Activated T-helper 17 cell treated with anti-CD3 and anti-CD28 coated beads, Interleukin-2, amount 50 U/mL, for 72 hours (primary cell): ENCODE results near the gene CAPN10. TPM values are rescaled to one million over a fixed set of nuclear protein-coding genes. Genes with fewer than 3 reads are reported as not detected.

Experiments
- ATAC-seq: fragments of 150-1000 bp; cut with Tn5 transposase; replicated peaks from 2 replicates; pipeline ENCODE4 v1.10.0; 2021; ENCODE audit warnings: mild to moderate bottlenecking, moderate library complexity
- H3K27ac Mint-ChIP-seq: one replicate; pipeline ENCODE4 v1.8.0; 2022; ENCODE audit warnings: mixed read lengths
- H3K27me3 Mint-ChIP-seq: one replicate; pipeline ENCODE4 v1.8.0; 2022; ENCODE audit warnings: mixed read lengths
- H3K36me3 Mint-ChIP-seq: one replicate; pipeline ENCODE4 v1.8.0; 2022; ENCODE audit warnings: low read depth, mild to moderate bottlenecking, mixed read lengths
- H3K4me1 Mint-ChIP-seq: one replicate; pipeline ENCODE4 v1.8.0; 2022; ENCODE audit warnings: mixed read lengths
- H3K4me3 Mint-ChIP-seq: one replicate; pipeline ENCODE4 v1.8.0; 2022; ENCODE audit warnings: mild to moderate bottlenecking, mixed read lengths
- H3K9me3 Mint-ChIP-seq: one replicate; pipeline ENCODE4 v1.8.0; 2022; ENCODE audit warnings: mixed read lengths
- total RNA-seq, 2 donors: library from RNA; stranded (reverse); gene quantifications; one replicate each; pipeline ENCODE4 v1.2.3, GENCODE V29; 2022

CAPN10 gene
- total RNA-seq, 2 donors from 2014 or later: 28.6 to 42.3 TPM

DNA sequence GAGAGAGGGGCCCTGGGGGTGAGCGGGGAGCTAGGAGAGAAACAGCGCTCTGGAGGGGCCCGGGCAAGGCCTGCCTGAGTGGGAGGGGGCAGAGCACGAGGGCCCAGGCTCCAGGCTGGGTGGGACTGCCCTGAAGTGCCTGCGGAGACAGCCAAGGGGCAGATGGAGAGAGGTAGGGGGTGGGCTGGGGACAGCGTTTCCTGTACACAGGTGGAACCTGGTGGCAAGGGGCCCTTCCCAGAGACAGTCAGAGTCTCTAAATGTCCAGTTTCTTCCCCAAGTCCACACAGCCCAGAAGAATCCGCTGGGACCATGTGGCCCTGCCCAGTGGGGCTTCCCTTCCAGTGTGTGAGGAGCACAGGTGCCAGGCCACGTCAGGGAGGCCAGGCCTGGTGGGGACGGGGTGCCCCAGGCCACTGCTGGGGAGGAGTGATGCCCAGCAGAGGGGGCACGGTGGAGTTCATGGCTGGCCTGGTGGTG, 37.0 kb downstream of the CAPN10 start:
- Mint-ChIP-seq H3K27me3 (no peaks in the 10 kb centered on the region), H3K27ac (no peak overlapping the region), H3K4me3 (no peak overlapping the region), H3K9me3 (no peaks in the 10 kb centered on the region), H3K36me3 (no peaks in the 10 kb centered on the region), H3K4me1 (no peaks in the 10 kb centered on the region)
- ATAC-seq: no peak

DNA sequence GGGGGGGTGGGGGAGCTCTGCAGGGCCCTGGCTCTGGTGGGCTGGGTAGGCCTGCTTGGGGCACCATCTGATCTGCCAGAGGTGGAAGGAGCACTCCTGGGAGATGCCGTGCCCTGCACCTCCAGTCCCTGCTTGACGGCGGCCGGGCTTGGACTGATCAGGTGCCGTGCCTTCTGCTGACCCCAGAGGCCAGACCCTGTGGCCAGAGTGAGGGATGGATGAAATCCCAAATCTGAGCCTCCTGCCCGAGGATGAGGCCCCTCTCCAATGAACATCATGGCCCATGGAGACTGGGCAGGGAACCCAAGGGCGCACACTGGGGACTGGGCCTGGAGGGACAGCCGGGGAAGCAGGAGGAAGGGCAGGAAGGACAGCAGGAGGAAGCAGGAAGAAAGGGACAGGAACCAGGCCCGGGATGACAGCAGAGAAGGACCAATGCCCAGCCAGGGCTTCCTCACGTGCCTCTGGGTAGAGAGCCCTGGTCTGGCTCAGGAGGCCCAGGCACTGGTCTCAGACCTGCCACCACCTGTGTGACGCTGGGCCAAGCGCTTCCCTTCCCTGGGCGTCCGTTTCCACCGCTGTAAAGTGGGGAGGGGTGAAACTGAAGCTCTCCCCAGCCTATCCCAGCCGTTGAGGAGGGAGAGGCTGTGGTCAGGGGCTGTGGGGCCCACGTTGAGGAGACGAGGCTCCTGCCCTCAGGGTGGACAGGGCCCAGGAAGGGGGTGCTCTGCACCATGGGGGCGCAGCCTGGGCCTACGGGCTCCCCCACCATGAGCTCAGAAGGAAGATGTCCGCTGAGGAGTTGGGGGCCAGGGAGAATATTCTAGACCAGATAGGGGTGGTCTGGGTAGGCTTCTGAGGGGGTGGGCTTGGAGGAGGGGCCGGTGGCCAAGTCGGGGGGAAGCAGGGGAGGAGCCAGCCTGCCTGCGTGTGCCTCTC, 37.7 kb downstream of the CAPN10 start:
- no peaks in the 10 kb centered on the region for H3K36me3 Mint-ChIP-seq
- no peaks in the 10 kb centered on the region for H3K4me1 Mint-ChIP-seq
- no peaks in the 10 kb centered on the region for H3K27me3 Mint-ChIP-seq
- no peaks in the 10 kb centered on the region for H3K9me3 Mint-ChIP-seq
- ATAC-seq: no peak
- peak overlapping the region; percentile 49 for H3K4me3 Mint-ChIP-seq
- H3K27ac Mint-ChIP-seq: peak overlapping the region; percentile 58

DNA sequence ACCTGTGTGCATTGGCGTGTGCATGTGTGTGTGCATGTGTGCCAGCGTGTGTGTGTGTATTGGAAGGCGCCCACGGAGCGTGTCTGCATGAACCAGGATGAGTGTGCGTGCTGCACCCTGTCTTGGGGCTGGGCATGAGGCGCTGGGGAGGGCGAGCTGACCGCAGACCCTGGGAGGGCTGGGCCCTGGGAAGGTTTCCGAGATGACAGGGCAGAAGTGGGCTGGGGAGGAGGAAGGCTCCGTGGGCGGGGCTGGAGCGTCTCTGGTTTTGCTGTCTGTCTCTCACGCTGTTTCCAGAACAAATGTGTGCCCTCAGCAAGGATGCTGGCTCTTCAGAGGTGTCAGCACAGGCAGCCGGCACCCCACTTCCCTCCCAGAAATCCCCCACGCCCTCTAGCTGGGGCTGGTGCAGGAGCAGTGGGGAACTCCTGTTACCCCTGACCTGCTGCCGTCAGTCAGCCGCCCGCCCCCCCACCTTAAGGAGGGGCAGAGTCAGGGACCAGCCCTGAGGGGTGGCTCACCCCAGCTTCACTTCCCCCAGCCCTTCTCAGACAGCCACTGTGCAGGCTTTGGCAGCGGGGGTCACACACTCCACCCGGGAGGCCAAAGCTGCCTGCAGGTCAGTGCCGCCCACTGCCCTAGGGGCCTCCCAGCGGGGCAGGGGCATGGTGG, 38.6 kb downstream of the CAPN10 start, which contains the start of gene GPR35:
Gene GPR35, plus strand, starts transcription at position 531 of the 672 bp plus-strand sequence. CDS start 4,473 bp downstream, outside the sequence.
- no peaks in the 10 kb centered on the region for H3K4me1 Mint-ChIP-seq
- peak; percentile 71 for ATAC-seq
- no peaks in the 10 kb centered on the region for H3K27me3 Mint-ChIP-seq
- H3K36me3 Mint-ChIP-seq: no peaks in the 10 kb centered on the region
- H3K27ac Mint-ChIP-seq: peak within 1 kb of the TSS; percentile 58
- H3K4me3 Mint-ChIP-seq: peak within 1 kb of the TSS; percentile 49
- no peaks in the 10 kb centered on the region for H3K9me3 Mint-ChIP-seq

DNA sequence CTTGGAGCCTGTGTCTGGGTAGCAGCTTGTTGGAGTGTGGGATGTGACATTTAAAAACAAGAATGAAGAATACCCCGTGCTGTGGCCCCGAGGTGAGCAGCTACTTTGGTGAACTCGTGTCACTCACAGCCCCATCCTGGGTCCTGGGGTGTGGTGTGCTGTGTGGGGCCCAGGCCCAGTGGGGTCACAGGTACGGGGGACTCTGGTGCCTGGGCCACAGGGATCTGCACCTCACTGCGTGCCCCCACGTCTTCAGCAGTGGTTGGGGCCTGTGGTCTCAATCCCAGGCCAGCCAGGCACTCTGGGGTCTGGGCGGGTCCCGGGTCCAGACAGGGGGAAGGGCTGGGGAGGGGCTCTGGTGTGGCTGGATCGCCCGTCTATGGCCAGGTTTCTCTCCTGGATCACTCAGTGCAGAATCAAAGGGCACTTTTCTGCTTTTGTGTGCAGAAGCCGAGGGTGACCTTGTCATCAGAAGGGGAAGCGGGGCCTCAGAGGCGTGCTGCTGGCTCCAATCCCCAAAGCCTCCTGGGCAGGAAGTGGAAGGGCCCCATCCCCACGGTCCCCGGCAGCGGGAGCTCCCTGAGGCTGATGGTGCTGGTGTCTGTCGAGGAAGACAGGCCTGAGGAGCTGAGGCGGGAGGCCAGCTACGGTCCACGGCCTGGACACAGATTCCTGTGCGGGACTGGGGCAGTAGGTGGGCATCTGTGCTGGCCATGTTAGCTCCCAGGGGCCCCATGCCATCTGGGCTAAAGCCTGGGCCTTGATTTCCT, 40.2 kb downstream of the CAPN10 start:
- Mint-ChIP-seq H3K4me3 (peak overlapping the region; percentile 22), H3K4me1 (no peaks in the 10 kb centered on the region), H3K36me3 (no peaks in the 10 kb centered on the region), H3K27ac (peak overlapping the region; percentile 46), H3K27me3 (no peaks in the 10 kb centered on the region), H3K9me3 (no peaks in the 10 kb centered on the region)
- ATAC-seq: peak; percentile 19

DNA sequence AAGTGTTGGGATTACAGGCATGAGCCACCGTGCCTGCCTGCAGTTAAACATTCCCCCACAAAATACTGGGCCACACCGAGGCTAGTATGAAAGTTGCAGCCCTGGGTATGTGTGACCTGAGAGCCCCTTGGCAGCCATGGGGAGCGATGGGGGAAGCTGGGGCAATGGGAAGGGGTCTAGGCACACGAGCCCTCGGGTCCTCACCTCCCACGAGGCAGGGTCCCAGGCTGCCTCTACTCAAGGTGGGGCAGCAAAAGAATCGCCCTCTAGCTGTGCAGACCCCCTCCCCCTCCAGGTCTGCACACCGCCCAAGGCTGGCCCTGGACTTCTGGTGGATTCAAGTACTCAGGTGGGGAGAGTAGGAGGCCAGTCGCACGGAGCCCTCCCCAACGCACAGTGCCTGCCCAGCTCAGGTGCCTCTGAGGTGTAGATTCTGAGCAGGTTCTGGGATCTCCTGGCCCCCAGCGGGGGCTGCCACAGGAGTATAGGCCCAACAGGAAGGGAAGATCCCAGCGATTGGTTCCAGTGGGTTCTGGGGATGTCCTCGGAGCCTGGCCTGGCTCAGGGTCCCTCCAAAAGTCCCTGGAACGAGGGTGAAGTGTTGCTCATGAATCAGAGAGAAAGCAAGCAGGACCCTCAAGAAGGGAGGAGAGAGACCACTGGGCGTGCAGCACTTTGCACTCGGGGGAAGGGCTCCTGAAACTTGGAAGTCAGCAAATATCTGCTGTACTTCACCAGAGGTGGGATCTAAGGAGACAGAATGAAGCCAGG, 41.4 kb downstream of the CAPN10 start:
- Mint-ChIP-seq H3K36me3 (no peaks in the 10 kb centered on the region), H3K4me3 (no peak overlapping the region), H3K27me3 (no peaks in the 10 kb centered on the region), H3K9me3 (no peaks in the 10 kb centered on the region), H3K4me1 (no peaks in the 10 kb centered on the region), H3K27ac (no peak overlapping the region)
- no peak for ATAC-seq

DNA sequence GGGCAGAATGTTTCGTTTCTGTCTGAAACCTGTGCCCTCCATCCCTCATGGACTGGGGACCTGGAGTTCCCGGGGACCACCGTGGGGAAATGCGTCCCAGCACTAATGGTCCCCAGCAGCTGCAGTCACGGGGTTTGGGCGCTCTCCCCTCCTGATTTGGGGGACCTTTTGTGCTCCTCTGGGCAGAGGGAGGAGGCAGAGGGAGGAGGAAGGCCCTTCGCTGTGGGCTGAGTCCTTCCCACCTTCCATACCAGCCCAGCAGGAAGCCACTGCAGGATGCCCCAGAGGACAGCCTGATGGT, 41.9 kb downstream of the CAPN10 start:
- H3K9me3 Mint-ChIP-seq: peaks cover 4% of the 10 kb centered on the region
- H3K4me3 Mint-ChIP-seq: no peak overlapping the region
- H3K4me1 Mint-ChIP-seq: no peaks in the 10 kb centered on the region
- H3K36me3 Mint-ChIP-seq: no peaks in the 10 kb centered on the region
- H3K27me3 Mint-ChIP-seq: no peaks in the 10 kb centered on the region
- no peak overlapping the region for H3K27ac Mint-ChIP-seq
- ATAC-seq: no peak

DNA sequence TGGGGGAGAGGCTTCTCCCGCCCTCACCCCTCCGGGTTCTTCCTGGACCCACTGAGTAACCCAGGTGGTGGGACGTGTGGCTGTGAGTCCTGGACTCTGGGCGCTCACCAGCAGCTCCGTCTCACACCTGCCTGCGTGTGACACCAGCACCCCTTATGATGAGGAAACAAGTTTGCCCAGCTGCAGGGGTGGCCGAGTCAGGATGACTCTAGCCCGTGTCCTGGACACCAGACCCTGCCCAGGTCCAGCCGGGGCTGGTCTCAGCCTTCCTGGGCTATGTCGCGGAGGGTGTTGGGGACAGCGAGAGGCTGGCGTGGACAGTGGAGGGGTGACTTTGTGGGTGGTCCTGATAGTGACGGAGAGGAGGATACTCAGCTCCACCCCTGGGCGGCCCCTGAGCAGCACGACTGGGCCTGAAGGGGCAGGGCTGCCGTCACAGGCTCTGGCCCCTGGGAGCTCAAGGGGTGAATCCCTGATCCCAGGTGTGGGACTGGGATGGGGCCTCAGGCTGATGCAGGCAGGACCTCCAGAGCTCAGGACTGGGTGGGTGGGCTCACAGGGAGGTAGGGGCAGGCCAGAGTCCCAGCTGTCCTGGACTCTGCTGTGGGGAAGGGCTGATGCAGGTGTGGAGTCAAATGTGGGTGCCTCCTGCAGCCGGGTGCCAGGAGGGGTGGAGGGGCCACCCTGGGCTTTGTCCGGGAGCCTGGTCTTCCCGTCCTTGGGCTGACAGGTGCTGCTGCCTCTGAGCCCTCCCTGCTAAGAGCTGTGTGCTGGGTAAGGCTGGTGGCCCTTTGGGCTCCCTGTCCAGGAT, 42.5 kb downstream of the CAPN10 start:
- Mint-ChIP-seq H3K4me3 (no peak overlapping the region), H3K36me3 (no peaks in the 10 kb centered on the region), H3K9me3 (peaks cover 5% of the 10 kb centered on the region), H3K4me1 (no peaks in the 10 kb centered on the region), H3K27me3 (no peaks in the 10 kb centered on the region), H3K27ac (no peak overlapping the region)
- no peak for ATAC-seq

DNA sequence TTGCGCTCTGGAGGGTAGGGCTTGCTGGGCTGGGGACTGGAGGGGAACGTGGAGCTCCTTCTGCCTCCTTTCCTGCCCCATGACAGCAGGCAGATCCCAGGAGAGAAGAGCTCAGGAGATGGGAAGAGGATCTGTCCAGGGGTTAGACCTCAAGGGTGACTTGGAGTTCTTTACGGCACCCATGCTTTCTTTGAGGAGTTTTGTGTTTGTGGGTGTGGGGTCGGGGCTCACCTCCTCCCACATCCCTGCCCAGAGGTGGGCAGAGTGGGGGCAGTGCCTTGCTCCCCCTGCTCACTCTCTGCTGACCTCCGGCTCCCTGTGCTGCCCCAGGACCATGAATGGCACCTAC, 43.1 kb downstream of the CAPN10 start:
- Mint-ChIP-seq H3K4me1 (no peaks in the 10 kb centered on the region), H3K36me3 (no peaks in the 10 kb centered on the region), H3K27ac (no peak overlapping the region), H3K9me3 (peaks cover 5% of the 10 kb centered on the region), H3K27me3 (no peaks in the 10 kb centered on the region), H3K4me3 (no peak overlapping the region)
- ATAC-seq: no peak

DNA sequence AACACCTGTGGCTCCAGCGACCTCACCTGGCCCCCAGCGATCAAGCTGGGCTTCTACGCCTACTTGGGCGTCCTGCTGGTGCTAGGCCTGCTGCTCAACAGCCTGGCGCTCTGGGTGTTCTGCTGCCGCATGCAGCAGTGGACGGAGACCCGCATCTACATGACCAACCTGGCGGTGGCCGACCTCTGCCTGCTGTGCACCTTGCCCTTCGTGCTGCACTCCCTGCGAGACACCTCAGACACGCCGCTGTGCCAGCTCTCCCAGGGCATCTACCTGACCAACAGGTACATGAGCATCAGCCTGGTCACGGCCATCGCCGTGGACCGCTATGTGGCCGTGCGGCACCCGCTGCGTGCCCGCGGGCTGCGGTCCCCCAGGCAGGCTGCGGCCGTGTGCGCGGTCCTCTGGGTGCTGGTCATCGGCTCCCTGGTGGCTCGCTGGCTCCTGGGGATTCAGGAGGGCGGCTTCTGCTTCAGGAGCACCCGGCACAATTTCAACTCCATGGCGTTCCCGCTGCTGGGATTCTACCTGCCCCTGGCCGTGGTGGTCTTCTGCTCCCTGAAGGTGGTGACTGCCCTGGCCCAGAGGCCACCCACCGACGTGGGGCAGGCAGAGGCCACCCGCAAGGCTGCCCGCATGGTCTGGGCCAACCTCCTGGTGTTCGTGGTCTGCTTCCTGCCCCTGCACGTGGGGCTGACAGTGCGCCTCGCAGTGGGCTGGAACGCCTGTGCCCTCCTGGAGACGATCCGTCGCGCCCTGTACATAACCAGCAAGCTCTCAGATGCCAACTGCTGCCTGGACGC, 43.6 kb downstream of the CAPN10 start:
- no peak for ATAC-seq
- H3K4me1 Mint-ChIP-seq: no peaks in the 10 kb centered on the region
- no peak overlapping the region for H3K27ac Mint-ChIP-seq
- no peaks in the 10 kb centered on the region for H3K27me3 Mint-ChIP-seq
- H3K4me3 Mint-ChIP-seq: no peak overlapping the region
- H3K36me3 Mint-ChIP-seq: no peaks in the 10 kb centered on the region
- H3K9me3 Mint-ChIP-seq: peaks cover 5% of the 10 kb centered on the region

DNA sequence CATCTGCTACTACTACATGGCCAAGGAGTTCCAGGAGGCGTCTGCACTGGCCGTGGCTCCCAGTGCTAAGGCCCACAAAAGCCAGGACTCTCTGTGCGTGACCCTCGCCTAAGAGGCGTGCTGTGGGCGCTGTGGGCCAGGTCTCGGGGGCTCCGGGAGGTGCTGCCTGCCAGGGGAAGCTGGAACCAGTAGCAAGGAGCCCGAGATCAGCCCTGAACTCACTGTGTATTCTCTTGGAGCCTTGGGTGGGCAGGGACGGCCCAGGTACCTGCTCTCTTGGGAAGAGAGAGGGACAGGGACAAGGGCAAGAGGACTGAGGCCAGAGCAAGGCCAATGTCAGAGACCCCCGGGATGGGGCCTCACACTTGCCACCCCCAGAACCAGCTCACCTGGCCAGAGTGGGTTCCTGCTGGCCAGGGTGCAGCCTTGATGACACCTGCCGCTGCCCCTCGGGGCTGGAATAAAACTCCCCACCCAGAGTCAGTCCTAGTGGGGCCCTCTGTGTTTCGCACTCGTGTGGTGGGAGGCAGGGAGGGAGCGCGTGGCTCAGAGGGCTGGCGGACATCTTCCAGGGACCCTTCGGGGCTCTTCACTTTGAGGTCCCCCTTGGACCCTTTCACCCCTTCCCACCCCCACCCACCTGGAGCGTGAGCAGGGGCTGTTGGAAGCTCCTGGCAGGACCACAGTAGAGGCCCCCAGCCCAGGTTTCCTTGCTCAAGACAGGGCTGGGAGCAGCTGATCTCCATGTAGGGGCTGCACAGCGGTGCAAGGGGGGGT, 44.4 kb downstream of the CAPN10 start:
- Mint-ChIP-seq H3K27ac (no peak overlapping the region), H3K4me3 (no peak overlapping the region), H3K27me3 (no peaks in the 10 kb centered on the region), H3K9me3 (peaks cover 5% of the 10 kb centered on the region), H3K4me1 (no peaks in the 10 kb centered on the region), H3K36me3 (no peaks in the 10 kb centered on the region)
- ATAC-seq: no peak

DNA sequence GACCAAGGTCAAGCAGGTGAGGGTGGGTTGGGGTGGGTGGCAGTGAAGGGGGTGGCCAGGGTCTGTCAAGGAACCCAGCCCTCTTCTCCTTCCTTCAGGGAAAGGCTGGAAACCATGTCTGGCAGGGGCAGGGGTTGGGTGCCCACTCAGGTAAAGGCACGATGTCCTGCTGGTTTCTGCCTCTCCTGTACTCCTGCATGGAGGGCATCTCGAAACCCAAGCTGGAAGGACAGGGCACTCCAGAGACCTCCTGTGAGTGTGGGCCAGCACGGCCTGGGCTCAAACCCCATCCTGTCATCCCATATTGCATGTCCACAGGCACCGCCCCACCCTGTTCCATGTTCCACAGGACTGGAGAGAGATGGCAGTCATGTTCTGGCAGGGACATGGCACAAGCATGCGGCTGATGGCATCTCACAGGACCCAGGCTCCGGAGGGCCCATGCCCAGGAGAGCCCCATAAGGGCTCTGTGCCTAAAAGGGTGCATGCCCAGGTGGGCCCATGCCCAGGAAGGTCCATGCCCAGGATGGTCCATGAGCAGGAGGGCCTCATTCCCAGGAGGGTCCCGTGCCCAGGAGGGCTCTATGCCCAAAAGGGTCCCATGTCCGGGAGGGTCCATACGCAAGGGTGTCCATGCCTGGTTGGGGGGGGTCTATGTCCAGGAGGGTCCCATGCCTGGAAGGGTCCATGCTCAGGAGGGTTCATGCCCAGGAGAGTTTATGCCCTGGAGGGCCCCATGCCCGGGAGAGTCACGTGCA, 45.2 kb downstream of the CAPN10 start:
- Mint-ChIP-seq H3K9me3 (peaks cover 5% of the 10 kb centered on the region), H3K36me3 (no peaks in the 10 kb centered on the region), H3K27ac (no peak overlapping the region), H3K4me3 (no peak overlapping the region), H3K4me1 (no peaks in the 10 kb centered on the region), H3K27me3 (no peaks in the 10 kb centered on the region)
- no peak for ATAC-seq

DNA sequence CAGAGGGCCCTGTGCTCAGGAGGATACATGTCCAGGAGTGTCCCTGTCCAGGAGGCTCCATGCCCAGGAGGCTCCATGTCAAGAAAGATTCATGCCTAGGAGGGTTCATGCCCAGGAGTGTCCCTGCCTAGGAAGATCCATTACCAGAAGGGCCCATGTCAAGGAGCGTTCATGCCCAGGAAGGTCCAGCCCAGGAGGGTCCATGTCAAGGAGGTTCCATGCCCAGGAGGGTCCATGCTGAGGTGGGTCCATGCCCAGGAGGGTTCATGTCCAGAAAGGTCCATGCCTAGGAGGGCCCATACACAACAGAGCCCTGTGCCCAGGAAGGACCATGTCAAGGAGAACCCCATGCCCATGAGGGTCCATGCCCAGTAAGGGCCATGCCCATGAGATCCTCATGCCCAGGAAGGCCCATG, 45.8 kb downstream of the CAPN10 start:
- no peaks in the 10 kb centered on the region for H3K36me3 Mint-ChIP-seq
- no peaks in the 10 kb centered on the region for H3K4me1 Mint-ChIP-seq
- H3K9me3 Mint-ChIP-seq: peaks cover 5% of the 10 kb centered on the region
- ATAC-seq: no peak
- H3K27me3 Mint-ChIP-seq: no peaks in the 10 kb centered on the region
- no peak overlapping the region for H3K4me3 Mint-ChIP-seq
- H3K27ac Mint-ChIP-seq: no peak overlapping the region
